ENCODE data around the gene PSMB11. TPM values are rescaled to one million over a fixed set of nuclear protein-coding genes. Genes with fewer than 3 reads are reported as not detected.

Gene PSMB11
- total and polyA plus RNA-seq, 2 experiments from 2014 or later, result not detected

DNA sequence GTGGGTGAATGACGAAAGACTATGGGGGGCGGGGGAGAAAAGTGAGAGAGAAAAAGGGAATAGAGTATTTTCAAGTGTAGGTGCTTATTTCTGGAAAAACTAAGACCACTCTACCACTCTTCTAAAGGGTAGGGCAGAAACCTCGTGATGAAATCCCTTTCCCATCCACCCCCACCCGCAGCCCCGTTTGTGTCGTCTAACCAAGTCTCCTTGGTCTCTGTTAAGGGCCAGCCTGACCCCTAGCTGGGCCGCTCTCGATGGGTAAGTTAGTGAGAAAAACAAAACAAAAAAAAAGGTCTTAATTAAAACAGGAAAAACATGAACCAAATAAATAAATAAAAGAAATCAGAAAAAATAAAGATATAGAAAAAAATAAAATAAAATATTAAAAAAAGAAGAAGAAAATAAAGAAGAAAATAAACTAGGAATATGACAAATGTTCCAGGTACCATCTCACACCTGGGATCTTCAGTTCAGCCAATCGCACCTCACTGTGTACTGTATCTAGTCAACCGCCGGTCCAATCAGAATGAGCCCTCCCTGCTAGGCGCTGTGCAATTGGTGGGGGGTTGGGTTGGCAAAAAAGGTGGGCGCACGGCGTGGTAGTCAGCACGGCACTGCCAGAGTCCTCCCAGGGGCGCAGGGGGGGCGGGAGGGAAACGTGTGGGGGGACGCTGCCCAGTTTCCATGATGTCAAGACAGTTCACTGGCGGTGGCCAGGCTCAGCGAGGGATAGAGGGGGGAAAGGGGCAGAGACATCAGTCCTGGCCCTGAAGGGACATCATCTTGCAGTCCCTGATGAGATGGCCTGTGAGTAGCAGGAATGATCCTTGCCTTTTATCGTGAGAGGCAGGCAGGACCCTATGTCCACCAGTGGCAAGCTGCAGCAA, 25.1 kb downstream of the PSMB11 start:
- H3K36me3 ChIP-seq (replicated peaks; ENCODE audit: insufficient read depth, low read depth), result no peaks in the 10 kb centered on the region
- no peak overlapping the region for H3K27ac ChIP-seq
- no peaks in the 10 kb centered on the region for H3K27me3 ChIP-seq
- TF ChIP-seq, protein P1, sequence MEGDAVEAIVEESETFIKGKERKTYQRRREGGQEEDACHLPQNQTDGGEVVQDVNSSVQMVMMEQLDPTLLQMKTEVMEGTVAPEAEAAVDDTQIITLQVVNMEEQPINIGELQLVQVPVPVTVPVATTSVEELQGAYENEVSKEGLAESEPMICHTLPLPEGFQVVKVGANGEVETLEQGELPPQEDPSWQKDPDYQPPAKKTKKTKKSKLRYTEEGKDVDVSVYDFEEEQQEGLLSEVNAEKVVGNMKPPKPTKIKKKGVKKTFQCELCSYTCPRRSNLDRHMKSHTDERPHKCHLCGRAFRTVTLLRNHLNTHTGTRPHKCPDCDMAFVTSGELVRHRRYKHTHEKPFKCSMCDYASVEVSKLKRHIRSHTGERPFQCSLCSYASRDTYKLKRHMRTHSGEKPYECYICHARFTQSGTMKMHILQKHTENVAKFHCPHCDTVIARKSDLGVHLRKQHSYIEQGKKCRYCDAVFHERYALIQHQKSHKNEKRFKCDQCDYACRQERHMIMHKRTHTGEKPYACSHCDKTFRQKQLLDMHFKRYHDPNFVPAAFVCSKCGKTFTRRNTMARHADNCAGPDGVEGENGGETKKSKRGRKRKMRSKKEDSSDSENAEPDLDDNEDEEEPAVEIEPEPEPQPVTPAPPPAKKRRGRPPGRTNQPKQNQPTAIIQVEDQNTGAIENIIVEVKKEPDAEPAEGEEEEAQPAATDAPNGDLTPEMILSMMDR (IDR thresholded peaks at IDR 0.05; ENCODE audit: poor library complexity), result no peak
- TF ChIP-seq EZH2 (IDR thresholded peaks at IDR 0.05; ENCODE audit: borderline replicate concordance), result no peak
- WGBS (ENCODE audit: low lambda C conversion rate, missing lambda C conversion rate), result 91% methylated on average over 21 of the region's 23 CpGs
- H3K4me3 ChIP-seq, result no peak overlapping the region
- no peak overlapping the region for H2AFZ ChIP-seq
- H3K9me2 ChIP-seq (replicated peaks; ENCODE audit: insufficient read depth), result no peaks in the 10 kb centered on the region
- H4K20me1 ChIP-seq (ENCODE audit: insufficient read depth, poor library complexity, severe bottlenecking), result peaks cover 35% of the 10 kb centered on the region
- no peak for DNase-seq (ENCODE audit: low spot score)
- H3K4me1 ChIP-seq (ENCODE audit: insufficient read depth), result peaks cover 32% of the 10 kb centered on the region
- no peaks in the 10 kb centered on the region for H3K9me3 ChIP-seq (ENCODE audit: low read depth)
- peaks cover 72% of the 10 kb centered on the region for H3K79me2 ChIP-seq
- no peak overlapping the region for H3K4me2 ChIP-seq

DNA sequence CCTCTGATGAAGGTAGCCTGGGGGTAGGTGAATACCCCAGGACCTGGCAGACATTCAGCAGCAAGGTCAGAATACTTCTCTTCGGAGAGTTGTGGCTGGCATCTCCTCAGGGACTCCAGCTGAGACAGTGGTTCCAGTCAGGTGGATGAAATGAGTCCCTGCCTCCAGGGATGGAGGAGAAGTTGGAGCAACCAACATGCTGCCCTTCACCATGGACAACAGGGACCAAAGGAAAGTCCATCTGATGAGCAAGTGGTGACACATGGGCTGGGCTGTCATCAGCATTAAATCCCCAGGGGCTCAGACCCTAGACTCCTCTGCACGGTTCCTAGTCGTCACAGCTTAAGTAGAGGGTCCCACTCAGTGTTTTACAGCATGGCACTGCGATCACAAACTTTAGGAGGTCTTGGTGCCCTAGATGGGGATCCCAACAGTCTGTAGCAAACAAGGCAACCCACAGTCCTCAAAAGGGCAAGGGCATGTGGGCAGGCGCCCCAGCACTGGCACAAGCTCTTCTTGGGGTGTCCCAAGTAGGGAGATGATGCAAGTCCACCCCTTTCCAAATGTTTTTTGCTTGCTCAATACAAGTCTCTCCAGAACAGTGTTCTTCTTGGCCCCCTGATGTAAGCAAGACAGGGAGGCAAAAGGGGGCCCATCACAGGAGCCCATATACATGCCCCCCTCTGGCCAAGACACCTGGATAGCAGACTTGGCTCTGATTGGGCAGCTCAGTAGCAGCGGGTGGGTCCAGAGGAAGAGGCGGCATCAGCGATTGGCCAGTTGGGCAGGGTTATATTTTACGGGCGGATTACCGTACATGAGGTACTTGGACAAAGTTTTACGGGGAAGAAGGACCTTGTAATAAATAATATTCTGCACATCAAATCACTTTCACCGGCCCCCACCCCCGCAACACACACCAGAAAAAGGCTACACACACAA, 26.1 kb downstream of the PSMB11 start:
- Histone ChIP-seq H3K9me3 (ENCODE audit: low read depth) (no peaks in the 10 kb centered on the region), H3K79me2 (peaks cover 76% of the 10 kb centered on the region), H3K27ac (no peak overlapping the region), H3K36me3 (replicated peaks; ENCODE audit: insufficient read depth, low read depth) (no peaks in the 10 kb centered on the region), H3K4me2 (peak overlapping the region; percentile 66), H3K4me1 (ENCODE audit: insufficient read depth) (peaks cover 32% of the 10 kb centered on the region), H3K27me3 (no peaks in the 10 kb centered on the region), H3K9me2 (replicated peaks; ENCODE audit: insufficient read depth) (no peaks in the 10 kb centered on the region), H4K20me1 (ENCODE audit: insufficient read depth, poor library complexity, severe bottlenecking) (peaks cover 35% of the 10 kb centered on the region), H2AFZ (no peak overlapping the region), H3K4me3 (no peak overlapping the region)
- no peak for TF ChIP-seq EZH2phosphoT487 (IDR thresholded peaks at IDR 0.05; ENCODE audit: low read depth, severe bottlenecking, unreplicated experiment)
- TF ChIP-seq, protein P1 (IDR thresholded peaks at IDR 0.05; ENCODE audit: poor library complexity), result no peak
- TF ChIP-seq EZH2 (IDR thresholded peaks at IDR 0.05; ENCODE audit: borderline replicate concordance), result no peak
- WGBS (ENCODE audit: low lambda C conversion rate, missing lambda C conversion rate), result 86% methylated on average over 14 of the region's 14 CpGs
- DNase-seq (ENCODE audit: low spot score), result no peak

GRCh38 chr14:23068789-23069412, 26.9 kb downstream of the PSMB11 start:
- H3K79me2 ChIP-seq, result peaks cover 83% of the 10 kb centered on the region

More at GRCh38 chr14:23068789-23069412, 26.9 kb downstream of the PSMB11 start:
- Histone ChIP-seq H3K36me3 (replicated peaks; ENCODE audit: insufficient read depth, low read depth) (no peaks in the 10 kb centered on the region), H3K9me2 (replicated peaks; ENCODE audit: insufficient read depth) (no peaks in the 10 kb centered on the region), H3K4me3 (no peak overlapping the region), H3K27ac (peak overlapping the region; percentile 89), H4K20me1 (ENCODE audit: insufficient read depth, poor library complexity, severe bottlenecking) (peaks cover 35% of the 10 kb centered on the region), H3K27me3 (no peaks in the 10 kb centered on the region), H3K9me3 (ENCODE audit: low read depth) (no peaks in the 10 kb centered on the region), H2AFZ (no peak overlapping the region), H3K4me1 (ENCODE audit: insufficient read depth) (peaks cover 33% of the 10 kb centered on the region), H3K4me2 (peak overlapping the region; percentile 92)
- TF ChIP-seq, protein P1 (IDR thresholded peaks at IDR 0.05; ENCODE audit: poor library complexity), result peak; percentile 100
- no peak for TF ChIP-seq EZH2phosphoT487 (IDR thresholded peaks at IDR 0.05; ENCODE audit: low read depth, severe bottlenecking, unreplicated experiment)
- DNase-seq (ENCODE audit: low spot score), result peak; percentile 94
- WGBS (ENCODE audit: low lambda C conversion rate, missing lambda C conversion rate), result 29% methylated on average over 8 of the region's 8 CpGs

Measured in hepatocyte (in vitro differentiated cells).